HFFc6 (cell line): ENCODE measurements around the gene ZSCAN21. TPM values are rescaled to one million over a fixed set of nuclear protein-coding genes. Genes with fewer than 3 reads are reported as not detected.
A peak's percentile ranks its signal among the peaks of the same experiment; 100 is the strongest.

Experiments used
- DNase-seq: peaks from one replicate; pipeline ENCODE4 v3.0.0-alpha.2; 2018
- H3K27ac Mint-ChIP-seq: 2 replicates; pipeline ENCODE4 v1.8.0; 2020; ENCODE audit warnings: mild to moderate bottlenecking, mixed read lengths
- H3K27me3 Mint-ChIP-seq: 2 replicates; pipeline ENCODE4 v1.8.0; 2021; ENCODE audit warnings: mild to moderate bottlenecking, moderate library complexity, mixed read lengths; ENCODE audit not compliant: insufficient read depth
- H3K36me3 Mint-ChIP-seq: 2 replicates; pipeline ENCODE4 v1.8.0; 2021; ENCODE audit warnings: low read depth, mixed read lengths
- H3K4me1 Mint-ChIP-seq: 2 replicates; pipeline ENCODE4 v1.8.0; 2020; ENCODE audit warnings: low read depth, mixed read lengths
- H3K4me3 Mint-ChIP-seq: 2 replicates; pipeline ENCODE4 v1.8.0; 2020; ENCODE audit warnings: mild to moderate bottlenecking, moderate library complexity, mixed read lengths
- H3K9me3 Mint-ChIP-seq: 2 replicates; pipeline ENCODE4 v1.8.0; 2020; ENCODE audit warnings: mild to moderate bottlenecking, mixed read lengths
- total RNA-seq, 6 experiments: library from RNA; stranded (reverse); fragmentation: NEBNext Ultra II Directional; extraction: Animal tissue kit (Norgen Biotek cat#: 25700); gene quantifications; 2 replicates in 1 of 6; 3 replicates in 5 of 6; pipeline ENCODE4 v1.2.3, GENCODE V29; 2021
- TF ChIP-seq, protein P1 (sequence below): fragments of 200-600 bp; sonication (generic); IDR thresholded peaks from 2 replicates; pipeline ENCODE4 v1.5.0; 2021; ENCODE audit warnings: antibody characterized with exemption, mild to moderate bottlenecking

Gene ZSCAN21
- total RNA-seq, 6 experiments from 2014 or later: 8.2 to 9.8 (median 9.2) TPM

DNA sequence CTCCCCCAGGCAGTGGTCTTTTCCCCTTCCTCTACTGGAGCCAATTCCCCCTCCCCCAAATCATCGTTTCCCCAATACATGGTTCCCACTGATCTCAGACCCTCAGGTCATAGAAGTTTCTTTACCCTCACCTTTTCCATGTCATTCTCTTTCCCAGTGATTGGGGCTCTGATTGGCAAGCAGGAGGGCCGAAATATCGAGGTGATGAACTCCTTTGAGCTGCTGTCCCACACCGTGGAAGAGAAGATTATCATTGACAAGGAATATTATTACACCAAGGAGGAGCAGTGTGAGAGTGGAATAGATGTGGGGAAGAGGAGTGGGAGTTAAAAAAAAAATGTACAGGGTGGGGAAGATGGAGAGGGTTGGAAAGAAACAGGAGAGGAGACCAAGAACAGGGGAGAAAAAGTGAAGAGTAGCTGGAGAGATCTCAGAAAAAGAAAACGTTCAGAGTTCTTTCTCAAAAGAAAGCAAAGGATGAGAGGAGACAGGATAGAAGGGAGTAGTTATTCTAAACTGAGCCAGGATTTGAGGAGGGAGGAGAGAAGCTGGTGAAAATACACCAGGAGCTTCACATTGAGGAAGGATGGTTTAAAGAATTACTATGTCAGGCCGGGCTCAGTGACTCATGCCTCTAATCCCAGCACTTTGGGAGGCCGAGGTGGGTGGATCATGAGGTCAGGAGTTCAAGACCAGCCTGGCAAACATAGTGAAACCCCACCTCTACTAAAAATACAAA lies 40.1 kb downstream of the ZSCAN21 start:
- DNase-seq: peak; percentile 53
- peak overlapping the region; percentile 92 for H3K4me3 Mint-ChIP-seq
- H3K27me3 Mint-ChIP-seq: peaks cover 2% of the 10 kb centered on the region
- H3K27ac Mint-ChIP-seq: peak overlapping the region; percentile 90
- peaks cover 74% of the 10 kb centered on the region for H3K4me1 Mint-ChIP-seq
- peaks cover 38% of the 10 kb centered on the region for H3K36me3 Mint-ChIP-seq
- H3K9me3 Mint-ChIP-seq: no peaks in the 10 kb centered on the region
- TF ChIP-seq, protein P1, sequence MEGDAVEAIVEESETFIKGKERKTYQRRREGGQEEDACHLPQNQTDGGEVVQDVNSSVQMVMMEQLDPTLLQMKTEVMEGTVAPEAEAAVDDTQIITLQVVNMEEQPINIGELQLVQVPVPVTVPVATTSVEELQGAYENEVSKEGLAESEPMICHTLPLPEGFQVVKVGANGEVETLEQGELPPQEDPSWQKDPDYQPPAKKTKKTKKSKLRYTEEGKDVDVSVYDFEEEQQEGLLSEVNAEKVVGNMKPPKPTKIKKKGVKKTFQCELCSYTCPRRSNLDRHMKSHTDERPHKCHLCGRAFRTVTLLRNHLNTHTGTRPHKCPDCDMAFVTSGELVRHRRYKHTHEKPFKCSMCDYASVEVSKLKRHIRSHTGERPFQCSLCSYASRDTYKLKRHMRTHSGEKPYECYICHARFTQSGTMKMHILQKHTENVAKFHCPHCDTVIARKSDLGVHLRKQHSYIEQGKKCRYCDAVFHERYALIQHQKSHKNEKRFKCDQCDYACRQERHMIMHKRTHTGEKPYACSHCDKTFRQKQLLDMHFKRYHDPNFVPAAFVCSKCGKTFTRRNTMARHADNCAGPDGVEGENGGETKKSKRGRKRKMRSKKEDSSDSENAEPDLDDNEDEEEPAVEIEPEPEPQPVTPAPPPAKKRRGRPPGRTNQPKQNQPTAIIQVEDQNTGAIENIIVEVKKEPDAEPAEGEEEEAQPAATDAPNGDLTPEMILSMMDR: no peak

DNA sequence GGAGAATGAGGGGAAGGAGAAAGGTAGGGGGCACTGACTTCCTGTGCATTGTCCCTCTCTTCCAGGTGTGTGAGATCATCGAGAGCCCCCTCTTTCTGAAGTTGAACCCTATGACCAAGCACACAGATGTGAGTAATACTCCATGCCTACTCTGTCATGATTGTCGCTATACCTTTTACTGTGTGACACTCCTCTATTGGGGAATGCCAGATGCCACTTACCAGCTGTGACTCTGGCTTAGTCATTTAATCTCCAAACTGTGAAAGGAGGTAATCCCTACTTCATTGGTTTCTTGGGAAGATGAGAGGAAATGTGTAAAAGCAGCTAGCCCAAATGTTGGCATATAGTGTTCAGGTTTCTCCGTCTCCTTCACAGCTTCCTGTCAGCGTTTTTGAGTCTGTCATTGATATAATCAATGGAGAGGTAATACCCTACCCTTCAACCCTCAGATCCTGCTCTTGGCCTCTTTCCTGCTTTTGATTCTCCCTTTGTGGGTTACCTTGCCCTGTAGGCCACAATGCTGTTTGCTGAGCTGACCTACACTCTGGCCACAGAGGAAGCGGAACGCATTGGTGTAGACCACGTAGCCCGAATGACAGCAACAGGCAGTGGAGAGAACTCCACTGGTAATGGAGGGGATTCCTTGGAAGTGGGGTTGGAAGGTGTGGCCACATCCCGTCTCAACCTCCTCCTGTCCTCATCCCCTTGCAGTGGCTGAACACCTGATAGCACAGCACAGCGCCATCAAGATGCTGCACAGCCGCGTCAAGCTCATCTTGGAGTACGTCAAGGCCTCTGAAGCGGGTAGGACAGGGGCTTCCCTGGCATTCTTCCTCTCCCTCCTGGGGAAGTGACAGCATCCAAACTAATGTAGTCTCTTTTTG lies 41.2 kb downstream of the ZSCAN21 start:
- peak; percentile 35 for DNase-seq
- Mint-ChIP-seq H3K4me1 (peaks cover 78% of the 10 kb centered on the region), H3K4me3 (peak overlapping the region; percentile 92), H3K27me3 (peaks cover 2% of the 10 kb centered on the region), H3K36me3 (peaks cover 46% of the 10 kb centered on the region), H3K9me3 (no peaks in the 10 kb centered on the region), H3K27ac (peak overlapping the region; percentile 90)
- TF ChIP-seq, protein P1: no peak

DNA sequence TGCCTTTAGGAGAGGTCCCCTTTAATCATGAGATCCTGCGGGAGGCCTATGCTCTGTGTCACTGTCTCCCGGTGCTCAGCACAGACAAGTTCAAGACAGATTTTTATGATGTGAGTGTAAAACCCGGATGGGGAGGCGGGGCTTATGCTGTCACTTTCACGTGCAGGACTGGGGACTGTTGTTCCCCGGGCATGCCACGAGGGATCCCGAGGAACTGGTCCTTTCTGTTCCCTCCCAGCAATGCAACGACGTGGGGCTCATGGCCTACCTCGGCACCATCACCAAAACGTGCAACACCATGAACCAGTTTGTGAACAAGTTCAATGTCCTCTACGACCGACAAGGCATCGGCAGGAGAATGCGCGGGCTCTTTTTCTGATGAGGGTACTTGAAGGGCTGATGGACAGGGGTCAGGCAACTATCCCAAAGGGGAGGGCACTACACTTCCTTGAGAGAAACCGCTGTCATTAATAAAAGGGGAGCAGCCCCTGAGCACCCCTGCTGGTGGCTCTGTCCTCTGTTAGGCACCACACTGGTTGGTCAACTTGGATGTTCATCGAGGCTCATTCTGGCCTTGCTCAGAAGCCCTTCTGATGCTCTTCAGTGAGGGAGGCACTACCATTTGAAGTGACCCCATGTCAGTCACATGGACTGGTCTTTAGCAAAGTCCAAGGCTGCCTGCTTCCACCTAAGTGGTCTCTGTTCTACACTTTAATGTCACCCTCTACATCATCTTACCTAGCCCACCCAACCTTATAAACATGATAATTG lies 42.0 kb downstream of the ZSCAN21 start:
- peaks cover 53% of the 10 kb centered on the region for H3K36me3 Mint-ChIP-seq
- H3K27me3 Mint-ChIP-seq: peaks cover 2% of the 10 kb centered on the region
- TF ChIP-seq, protein P1: peak; percentile 45
- peak overlapping the region; percentile 92 for H3K4me3 Mint-ChIP-seq
- peak overlapping the region; percentile 90 for H3K27ac Mint-ChIP-seq
- peaks cover 72% of the 10 kb centered on the region for H3K4me1 Mint-ChIP-seq
- no peaks in the 10 kb centered on the region for H3K9me3 Mint-ChIP-seq
- peak; percentile 43 for DNase-seq

DNA sequence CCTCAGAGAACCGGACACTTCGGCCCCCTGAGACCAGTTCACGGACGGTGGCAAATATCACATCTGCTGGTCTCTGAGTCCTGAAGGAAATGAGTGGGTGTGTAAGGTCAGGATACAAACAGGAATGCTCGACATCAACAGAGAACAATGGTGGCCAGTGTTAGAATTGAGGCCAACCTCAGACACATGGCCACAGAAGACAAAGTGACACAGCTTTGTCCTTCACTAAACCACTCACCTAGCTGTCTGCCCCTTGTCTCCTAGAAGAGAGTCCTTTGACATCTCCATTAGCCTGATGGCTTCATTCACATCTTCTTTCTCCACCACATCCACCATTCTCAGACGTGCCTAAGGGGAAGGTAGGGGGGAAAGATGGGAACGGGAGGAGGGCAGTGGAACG lies 43.5 kb downstream of the ZSCAN21 start:
- Mint-ChIP-seq H3K4me1 (peaks cover 61% of the 10 kb centered on the region), H3K4me3 (no peak overlapping the region), H3K27ac (peak overlapping the region; percentile 67), H3K36me3 (peaks cover 64% of the 10 kb centered on the region), H3K27me3 (peaks cover 2% of the 10 kb centered on the region), H3K9me3 (no peaks in the 10 kb centered on the region)
- TF ChIP-seq, protein P1: no peak
- DNase-seq: no peak

DNA sequence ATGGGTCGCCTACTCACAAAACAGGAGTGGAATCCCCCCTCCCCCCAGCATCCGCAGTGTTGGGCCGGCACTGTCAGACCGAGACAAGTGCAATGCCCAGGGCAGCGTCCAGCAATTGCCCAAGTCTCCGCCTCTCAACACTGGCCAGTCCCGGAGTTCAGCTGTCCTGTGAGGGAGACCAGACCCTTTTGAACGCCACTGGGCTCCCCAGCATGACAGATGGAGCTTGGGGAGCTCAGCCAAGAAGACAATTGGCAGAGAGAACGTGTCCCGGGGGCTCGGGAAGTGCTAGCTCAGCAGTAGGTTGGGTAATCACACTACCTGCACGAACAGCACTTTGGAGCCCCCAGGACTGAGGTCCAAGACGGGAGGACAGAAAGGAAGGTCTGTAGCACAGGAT lies 43.9 kb downstream of the ZSCAN21 start:
- Mint-ChIP-seq H3K36me3 (peaks cover 69% of the 10 kb centered on the region), H3K9me3 (no peaks in the 10 kb centered on the region), H3K4me1 (peaks cover 61% of the 10 kb centered on the region), H3K27me3 (peaks cover 2% of the 10 kb centered on the region), H3K27ac (peak overlapping the region; percentile 67), H3K4me3 (no peak overlapping the region)
- no peak for DNase-seq
- TF ChIP-seq, protein P1: no peak
